Gastrocnemius medialis (tissue), 4 donors: ENCODE measurements around the gene SFXN5.

ENCODE experiments used
- POLR2A ChIP-seq, 2 donors: fragments of 450-650 bp; IDR thresholded peaks; one replicate each; pipeline ENCODE4 v1.6.1; 2017; ENCODE audit warnings: antibody characterized with exemption in 2 of 2, mild to moderate bottlenecking in 2 of 2, moderate library complexity in 2 of 2
- TF ChIP-seq, protein P1 (sequence below), 5 experiments: fragments of 450-650 bp in 3 of 5; fragments of 200-600 bp in 2 of 5; sonication (generic) in 2 of 5; IDR thresholded peaks in 4 of 5; conservative IDR thresholded peaks in 1 of 5; 1 replicate in 4 of 5; 2 replicates in 1 of 5; pipeline ENCODE4 v1.5.1; 2016 to 2019; ENCODE audit warnings: antibody characterized with exemption in 5 of 5, mild to moderate bottlenecking in 3 of 5, moderate library complexity in 3 of 5

DNA sequence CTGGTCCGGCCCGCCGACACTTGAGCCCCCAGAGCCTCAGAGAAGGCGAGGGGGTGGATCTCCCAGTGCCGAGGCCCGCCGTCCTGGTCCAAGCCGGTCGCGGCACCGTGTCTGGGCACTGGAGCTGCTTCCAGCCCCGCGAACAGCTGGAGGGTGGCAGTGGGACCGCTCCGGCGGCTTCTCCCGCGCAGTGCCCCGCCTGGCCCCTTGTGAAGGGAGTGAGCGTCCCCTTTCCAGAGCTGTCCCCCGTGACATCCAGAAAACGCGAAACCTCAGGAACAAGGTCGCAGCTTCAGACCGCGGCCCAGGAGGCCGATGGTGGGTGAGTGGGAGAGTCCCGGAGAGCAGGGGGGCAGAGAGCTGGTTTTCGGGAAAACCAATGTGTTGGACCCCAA, 154.8 kb downstream of the SFXN5 start:
- TF ChIP-seq, protein P1, sequence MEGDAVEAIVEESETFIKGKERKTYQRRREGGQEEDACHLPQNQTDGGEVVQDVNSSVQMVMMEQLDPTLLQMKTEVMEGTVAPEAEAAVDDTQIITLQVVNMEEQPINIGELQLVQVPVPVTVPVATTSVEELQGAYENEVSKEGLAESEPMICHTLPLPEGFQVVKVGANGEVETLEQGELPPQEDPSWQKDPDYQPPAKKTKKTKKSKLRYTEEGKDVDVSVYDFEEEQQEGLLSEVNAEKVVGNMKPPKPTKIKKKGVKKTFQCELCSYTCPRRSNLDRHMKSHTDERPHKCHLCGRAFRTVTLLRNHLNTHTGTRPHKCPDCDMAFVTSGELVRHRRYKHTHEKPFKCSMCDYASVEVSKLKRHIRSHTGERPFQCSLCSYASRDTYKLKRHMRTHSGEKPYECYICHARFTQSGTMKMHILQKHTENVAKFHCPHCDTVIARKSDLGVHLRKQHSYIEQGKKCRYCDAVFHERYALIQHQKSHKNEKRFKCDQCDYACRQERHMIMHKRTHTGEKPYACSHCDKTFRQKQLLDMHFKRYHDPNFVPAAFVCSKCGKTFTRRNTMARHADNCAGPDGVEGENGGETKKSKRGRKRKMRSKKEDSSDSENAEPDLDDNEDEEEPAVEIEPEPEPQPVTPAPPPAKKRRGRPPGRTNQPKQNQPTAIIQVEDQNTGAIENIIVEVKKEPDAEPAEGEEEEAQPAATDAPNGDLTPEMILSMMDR (IDR thresholded peaks at IDR 0.05 in 4 of 5, conservative IDR thresholded peaks at IDR 0.05 in 1 of 5), result no peak
- TF ChIP-seq POLR2A (IDR thresholded peaks at IDR 0.05), result no peak
